Cerebellar nuclear complex (tissue), 1 donor: ENCODE results near the gene WIPI1.
"Not testable (repeated sequence)": the region's sequence is repeated elsewhere in the genome, so short reads cannot be mapped to it uniquely, and the experiment has no call there.

ENCODE experiments used
- DNase-seq, 2 experiments: peaks; one replicate each; lab custom pipeline; 2025; lab: John Stamatoyannopoulos, UW

The WIPI1 gene, protein sequence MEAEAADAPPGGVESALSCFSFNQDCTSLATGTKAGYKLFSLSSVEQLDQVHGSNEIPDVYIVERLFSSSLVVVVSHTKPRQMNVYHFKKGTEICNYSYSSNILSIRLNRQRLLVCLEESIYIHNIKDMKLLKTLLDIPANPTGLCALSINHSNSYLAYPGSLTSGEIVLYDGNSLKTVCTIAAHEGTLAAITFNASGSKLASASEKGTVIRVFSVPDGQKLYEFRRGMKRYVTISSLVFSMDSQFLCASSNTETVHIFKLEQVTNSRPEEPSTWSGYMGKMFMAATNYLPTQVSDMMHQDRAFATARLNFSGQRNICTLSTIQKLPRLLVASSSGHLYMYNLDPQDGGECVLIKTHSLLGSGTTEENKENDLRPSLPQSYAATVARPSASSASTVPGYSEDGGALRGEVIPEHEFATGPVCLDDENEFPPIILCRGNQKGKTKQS

DNA sequence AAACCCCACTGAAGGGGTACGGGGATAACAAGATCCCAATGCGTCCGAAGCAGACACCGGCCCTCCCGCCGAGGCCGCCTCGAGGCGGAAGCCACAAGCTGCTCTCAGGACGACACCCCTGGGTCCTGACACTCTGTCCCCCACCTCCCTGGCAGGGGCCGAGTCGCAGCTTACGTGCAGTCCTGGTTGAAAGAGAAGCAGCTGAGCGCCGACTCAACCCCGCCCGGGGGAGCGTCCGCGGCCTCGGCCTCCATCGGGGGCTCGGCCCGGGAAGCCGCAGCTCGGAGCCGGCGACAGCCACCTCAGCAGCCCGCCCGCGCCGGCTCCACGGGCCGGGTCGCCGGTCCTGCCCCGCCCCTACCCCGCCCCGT, at the start of gene WIPI1:
TSS of gene WIPI1 (minus strand) at position 329 of the 371 bp plus-strand sequence. CDS start at position 254, 75 bp downstream.
- no peak for DNase-seq

DNA sequence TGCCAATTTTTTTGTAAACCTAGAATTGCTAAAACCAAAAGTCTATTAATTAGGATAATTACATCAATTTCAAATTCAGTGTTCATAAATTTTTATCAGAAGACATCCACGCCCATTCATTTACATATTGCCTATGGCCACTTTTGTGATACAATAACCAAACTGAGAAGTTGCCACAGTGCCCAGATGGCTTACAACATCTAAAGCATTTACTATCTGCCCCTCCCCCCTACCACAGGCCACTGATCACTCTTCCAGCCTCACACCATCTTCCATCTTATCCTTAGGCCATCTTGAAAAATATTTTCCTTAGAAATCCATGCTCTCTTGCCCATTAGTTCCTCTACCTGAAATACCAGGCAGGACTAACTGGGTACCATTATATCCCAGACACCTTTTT, 48.7 kb upstream of the WIPI1 start:
- DNase-seq, result no peak

DNA sequence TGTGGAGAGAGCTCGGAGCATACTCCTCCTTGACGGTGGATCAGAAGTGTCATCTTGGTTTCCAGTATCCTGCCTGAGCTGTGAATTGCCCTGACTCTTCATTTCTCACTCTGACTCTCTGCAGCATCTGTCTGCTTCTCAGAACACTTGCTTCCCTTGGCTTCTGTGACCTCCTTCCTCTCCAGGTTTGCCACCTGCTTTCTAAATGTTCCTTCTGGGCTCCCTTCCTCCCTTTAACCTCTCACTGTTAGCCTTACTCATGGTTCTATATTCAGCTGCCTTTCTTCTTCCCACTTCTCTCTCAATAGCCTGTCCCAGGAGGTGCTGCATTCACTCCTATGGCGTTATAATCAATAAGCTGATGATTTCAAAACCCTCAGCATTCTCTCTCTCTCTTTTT, 43.8 kb upstream of the WIPI1 start:
- no peak for DNase-seq

DNA sequence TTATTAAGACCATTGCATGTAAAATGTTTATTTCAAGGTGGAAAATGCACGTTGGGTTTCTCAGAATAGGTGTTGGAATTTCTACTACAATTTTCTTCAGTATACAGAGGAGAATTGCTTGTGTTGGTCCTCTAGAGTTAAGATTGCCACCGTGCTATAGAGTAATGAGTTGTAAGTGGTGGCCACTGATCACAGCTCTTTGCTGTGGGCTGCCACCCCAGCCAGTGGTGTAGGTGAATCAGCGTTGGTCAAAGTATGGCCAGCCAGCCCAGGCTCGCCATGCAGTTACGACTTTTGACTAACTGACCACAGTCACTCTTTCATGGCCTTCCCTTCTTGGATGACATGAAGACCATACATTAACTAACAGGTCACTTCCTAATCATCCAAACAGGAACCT, 42.3 kb upstream of the WIPI1 start:
- DNase-seq, result no peak

DNA sequence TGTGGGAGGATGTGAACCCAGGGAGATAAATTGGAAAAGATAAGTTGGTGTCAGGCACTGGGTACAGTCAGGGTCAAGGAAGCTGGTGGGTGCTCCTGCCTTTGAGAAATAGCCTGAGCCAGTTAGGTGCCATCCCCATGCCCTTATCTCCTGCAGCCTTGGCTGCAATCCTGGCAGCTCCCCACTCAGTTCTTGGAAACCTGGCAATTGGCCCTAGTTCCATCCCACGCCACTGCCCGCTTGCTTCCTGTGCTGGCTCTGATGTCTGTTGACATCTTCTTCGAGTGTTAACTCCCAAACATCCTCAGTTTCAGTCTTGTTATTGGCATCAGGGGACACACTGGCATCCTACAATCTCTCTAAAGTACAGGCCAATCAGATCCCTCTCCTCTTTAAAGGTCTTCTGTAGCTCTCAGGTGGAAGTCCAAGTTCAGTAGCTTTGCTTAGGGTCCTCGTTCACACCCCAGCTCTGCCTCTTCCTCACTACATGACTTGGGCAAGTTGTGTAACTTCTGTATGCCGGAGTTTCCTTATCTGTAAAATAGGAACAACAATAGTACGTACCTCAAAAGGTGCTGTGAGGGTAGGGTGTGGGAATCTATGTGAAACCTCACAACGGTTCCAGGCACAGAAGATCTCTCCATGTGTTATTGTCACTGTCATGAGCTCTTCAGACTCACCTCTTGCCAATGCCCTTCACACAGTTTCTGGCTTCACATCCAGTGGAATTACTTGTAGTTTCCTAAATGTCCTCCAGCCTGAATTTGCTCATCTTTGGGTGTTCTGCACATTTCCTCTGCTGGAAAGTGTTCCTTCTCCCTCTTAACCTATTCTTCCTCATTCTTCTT, 41.4 kb upstream of the WIPI1 start:
- no peak for DNase-seq

DNA sequence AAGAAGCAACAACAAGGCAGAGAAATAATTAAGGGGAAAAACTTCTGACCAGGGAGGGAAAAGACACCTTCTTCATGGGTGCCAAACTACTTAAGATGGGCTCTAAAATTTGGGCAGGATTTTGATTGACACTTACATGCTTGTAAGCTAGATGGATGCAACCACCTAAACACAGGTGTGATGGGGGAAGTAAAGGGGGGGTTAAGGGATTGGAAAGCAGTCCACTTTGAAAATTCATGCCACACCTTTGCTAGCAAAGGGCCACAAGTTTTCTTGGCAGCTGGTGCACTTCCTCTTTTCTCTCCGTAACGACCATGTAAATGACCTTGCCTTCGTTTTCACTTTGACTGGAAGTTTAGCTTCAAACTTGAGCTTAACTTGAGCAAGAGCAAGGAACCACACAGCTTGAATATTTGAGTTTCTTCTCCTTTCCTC, 40.6 kb upstream of the WIPI1 start:
- no peak for DNase-seq

DNA sequence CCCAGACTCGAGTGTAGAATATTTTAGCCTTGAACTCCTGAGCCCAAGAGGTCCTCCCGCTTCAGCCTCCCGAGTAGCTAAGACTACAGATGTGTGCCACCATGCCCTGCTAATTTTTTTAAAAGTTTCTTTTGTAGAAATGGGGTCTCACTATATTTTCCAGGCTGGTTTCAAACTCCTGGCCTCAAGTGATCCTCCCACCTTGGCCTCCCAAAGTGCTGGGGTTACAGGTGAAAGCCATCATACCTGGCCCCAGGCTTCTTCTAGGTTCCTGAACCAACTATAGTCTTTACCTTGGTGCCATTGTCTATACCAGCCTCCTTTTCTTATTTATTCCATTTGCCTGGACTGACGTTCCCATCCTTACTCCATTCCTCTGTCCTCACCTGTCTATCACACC, 37.8 kb upstream of the WIPI1 start:
- DNase-seq, result no peak

DNA sequence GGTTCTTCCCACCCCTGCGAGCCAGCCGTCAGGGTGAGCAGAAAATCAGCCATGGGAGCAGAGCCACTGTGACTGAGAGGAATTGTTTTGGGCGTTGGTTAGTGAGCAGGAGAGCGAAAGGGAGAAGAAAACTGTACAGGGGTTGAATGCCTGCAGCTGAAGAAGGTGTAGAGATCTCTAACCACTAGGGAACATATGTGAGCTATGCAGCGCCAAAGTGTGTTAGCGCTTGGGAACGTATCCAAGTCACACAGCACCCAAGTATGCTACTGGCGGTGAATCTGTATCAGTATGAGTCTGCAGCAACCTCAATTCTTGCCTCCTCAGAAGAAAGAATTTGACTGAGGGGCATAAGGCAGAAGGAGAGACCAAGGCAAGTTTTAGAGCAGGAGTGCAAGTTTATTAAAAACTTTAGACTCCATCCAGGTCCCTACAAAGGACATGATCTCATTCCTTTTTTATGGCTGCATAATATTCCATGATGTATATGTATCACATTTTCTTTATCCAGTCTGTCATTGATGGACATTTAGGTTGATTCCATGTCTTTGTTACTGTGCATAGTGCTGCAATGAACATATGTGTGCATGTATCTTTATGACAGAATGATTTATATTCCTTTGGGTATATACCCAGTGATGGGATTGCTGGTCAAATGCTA, 35.2 kb upstream of the WIPI1 start:
- not testable (repeated sequence) for DNase-seq

DNA sequence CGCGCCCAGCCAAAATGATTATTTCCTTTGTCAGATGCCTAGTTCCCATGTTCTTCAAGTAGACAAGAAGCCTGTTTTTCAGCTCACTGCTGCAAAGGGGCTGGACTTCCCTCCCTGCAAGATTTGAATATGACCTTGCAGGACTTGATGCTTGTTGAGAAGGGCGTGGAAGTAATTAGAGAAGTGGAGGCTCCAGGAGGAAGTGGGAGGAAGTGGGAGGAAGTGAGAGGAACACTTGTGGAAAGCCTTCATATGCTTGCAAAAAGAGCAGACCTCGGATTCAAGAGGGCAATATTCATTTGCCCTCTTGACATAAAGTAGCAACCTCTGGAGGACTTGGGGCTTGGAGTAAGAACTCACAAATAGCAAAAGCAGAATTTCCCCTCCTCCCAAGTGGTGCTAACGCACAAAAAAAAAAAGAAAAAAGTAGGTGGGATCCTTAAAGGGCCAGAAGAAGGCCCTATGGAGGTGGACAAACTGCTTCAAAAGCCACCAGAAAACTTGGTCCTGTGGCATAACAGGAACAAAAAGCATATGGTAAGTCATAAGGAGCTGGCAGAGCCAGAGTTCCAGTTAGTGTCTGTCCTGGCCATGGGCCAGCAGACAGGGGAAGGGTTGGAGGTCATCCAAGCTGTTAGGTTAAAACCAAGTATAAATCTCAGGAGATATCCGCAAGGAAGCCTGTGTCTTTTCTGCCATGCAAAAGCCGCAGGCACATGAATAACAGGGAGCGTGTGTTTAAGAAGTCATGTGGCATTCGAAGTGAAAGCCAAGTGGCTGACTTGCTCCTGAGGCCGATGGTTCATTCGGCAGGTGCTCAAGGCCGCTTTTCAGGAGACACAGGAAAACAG, 34.3 kb upstream of the WIPI1 start:
- no peak for DNase-seq

DNA sequence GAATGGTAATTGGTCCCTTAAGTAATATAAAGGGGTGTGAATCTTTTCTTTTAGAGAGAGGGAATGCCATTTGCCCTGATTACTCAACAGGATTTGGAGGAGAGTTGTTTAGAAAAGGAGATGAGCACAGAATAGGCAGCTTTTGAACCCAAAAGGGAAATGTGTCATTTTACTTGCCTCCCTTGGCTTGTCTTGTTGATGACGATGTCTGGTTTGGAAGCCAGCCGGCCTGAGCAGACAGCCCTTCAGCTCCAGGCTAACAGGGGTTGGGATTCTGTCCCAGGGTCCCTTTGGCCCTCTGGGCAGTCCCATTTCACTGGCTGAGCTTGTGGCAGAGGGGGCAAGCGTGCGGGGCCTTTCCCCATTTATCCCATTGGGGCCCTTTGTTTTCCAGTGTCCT, 32.6 kb upstream of the WIPI1 start:
- no peak for DNase-seq

DNA sequence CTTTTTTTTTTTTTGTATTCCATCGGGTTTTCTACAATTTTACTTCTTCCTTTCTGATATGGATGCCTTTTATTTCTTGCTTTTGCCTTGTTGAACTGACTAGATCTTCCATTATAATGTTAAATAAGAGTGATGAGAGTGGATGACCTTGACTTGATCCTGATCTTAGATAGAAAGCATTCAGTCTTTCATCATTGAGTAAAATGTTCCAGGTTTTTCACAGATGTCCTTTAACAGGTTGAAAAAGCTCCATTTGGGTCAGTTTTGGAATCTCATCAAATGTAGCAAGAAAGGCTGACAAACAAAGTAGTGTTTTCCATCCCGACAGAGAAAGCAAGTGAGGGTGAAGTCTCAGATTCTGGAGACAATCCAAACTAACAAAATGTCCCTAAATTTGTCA, 27.2 kb upstream of the WIPI1 start:
- no peak for DNase-seq

DNA sequence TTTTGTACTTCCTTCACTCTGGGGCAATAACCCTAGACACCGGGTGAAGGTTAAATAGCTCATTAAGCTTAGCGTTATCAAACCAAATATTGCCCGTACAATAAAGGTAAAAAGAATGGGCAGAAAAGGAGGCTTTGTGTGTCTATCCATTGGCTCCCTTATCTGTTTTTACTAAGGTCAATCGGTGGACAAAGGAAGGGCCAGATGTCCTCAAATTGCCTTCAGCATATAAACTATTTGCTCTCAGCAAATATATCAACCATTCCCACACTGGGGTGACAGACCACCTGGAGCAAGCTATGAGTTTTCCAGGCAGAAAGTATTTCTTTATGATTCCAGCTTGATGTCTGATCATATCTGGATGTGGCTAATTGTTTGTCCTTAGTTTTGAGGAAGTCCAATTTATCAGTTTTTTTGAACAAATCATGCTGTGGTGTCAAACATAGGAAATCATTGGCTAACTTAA, 25.3 kb upstream of the WIPI1 start:
- no peak for DNase-seq

DNA sequence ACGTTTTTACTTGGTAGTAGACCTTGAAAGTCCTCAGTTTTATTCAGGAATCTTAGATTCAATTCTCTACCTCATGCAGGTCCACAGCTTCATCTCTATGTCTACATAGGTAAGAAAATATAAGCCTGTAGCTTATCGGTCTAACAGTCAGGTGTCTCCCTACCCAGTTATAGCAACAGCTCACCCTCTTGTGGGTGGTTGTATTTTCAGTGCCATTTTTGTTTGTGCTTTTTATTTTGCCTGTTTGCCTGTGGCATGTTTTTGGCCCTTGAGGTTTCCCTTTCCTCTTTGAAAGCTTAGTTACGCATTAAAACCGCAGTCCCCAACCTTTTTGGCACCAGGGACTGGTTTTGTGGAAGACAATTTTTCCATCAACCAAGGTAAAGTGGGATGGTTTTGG, 23.6 kb upstream of the WIPI1 start:
- no peak for DNase-seq

DNA sequence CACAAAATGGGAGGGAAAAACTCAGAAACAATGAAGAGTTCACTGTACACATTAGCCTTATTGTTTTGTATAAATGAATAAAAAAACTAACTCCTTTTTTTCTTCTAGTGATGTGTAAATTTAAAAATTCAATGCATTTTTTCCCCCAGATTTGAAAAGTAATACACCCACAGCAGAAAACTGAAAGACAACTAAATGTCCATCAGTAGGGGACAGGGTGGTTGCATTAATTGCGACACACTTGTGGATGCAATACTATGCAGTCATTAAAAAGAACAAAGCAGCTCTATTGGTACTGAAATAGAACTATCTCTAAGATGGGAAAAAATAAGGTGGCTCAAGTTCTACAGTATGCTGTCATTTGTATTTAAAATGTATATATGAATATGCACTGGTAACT, 13.7 kb upstream of the WIPI1 start:
- no peak for DNase-seq

DNA sequence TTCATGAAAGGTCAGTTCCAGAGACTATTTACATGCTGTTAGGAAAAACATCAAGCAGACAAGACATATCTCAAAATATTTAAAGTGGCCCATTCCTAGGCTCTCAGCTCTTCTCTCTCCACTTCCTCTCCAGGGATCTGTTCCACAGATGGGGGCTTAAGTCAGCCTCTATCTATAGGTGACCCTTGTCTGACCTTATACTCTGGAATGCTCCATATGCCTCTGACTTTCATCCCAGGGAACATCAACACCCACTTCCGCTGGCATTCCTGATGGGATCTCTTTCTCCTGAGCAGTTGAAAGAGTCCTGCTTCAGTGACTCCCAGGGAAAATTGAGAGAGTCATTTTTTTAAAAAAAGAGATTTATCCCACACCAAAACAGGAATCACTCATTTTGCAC, 11.5 kb upstream of the WIPI1 start:
- no peak for DNase-seq

DNA sequence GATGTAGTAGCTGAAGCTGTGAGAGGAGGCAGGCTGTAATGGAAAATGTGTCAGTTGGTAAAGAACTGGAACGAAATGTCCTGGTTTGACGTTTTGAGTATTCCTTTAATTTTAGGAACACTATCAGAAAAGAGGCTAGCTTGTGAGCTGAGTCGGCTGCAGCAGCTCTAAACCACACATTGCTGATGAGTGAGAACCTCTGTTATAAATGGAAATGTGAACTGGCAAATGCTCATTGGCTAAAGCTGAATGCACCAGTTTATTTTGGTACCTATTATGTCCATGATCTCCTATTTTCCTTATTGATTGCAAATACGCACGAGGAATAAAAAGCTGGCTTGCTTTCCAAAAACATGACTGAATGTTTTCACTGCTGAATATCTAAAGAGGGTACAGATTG, 11.0 kb upstream of the WIPI1 start:
- no peak for DNase-seq

DNA sequence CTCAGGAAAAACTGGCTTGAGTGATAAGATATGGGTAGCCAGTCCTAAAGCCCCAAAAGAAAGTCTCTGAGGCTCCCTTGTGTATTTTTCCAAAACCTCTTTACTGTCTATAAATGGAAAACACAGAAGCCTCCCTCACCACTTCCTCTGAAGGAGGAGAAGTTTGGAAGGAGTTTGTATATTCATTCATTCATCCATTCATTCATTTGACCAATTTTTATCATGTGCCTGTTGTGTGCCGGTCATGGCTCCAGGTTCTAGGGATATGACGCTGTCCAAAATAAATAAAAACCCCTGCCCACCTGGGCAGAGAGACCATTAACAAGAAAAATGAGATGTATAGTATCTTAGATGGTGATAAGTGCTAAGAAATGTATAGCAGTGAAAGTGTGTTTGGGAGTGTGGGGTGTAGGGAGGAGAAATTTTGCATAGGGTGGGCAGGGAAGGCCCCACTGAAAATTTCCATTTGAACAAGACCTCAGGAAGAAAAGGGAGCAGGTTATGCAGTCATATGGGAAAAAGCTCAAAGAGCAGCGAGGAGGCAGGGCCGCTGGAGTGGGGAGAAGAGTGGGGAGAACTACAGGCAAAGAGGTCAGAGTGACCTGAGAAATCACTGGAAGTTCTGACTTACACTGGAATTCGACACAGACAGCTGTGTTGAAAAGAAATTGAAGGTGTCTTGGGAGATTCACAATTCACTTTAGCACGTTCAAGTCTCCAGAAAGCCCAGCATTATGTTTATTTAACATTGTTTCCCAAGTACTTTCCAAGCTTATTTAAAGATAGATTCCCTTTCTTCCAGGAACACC, 6.1 kb upstream of the WIPI1 start:
- DNase-seq, result no peak

DNA sequence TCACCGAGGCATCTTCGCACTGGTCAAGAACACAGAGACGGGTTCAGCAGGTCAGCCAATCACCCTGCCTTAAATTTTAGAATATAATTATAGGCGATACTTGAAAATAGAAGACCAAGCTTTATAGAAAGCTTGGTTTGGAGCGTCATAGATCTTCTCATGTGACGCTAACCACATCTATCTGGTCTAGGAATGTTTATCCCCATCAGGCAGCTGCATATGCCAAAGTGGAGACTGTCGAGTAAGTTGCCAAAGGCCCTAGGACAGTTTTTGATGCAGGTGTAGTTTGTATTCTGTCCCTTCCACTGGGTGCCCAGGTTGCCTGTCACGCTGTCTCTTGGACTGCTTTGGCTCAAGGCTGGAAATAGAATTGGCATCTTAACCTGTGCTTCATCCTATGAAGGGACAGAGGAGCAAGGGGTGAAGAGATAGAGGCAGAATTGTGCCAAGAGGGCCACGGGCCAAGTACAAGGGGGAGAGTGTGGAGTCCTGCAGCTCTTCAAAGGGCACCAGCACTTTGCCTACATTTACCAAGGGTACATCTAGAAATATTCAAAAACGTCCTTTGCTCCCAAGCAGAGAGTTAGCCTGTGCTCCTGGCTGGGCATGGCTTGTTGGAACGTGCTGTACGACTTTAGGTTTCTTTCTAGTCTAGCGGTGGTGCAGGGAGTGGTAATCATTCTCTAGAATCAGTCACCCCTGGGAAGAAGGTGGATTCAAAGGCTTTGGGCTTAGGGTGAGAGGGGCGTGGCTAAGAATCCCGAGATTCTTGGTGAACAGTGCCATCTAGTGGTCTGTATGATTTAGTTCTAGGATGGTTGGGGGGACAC, 5.3 kb upstream of the WIPI1 start:
- DNase-seq, result peak; percentile 25 to 51

DNA sequence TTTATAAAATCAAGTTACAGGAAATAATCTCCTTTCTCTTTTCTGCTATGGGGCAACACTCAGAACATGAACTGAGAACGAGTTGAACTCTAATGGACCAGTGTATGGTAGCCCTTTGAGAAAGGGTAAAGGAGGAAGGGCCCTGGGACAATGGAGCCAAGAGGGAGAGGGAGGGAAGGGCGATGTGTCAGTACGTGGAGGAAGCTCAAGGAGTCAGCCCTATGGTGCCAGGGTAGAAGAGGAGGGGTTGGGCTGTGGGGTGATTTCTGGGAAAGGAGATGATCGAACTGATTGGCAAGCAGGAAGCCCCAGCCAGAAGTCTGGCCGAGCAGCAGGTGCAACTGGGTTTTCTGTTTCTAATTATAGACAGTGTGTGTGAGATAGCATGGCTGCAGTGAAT, 4.3 kb upstream of the WIPI1 start:
- DNase-seq, result no peak

DNA sequence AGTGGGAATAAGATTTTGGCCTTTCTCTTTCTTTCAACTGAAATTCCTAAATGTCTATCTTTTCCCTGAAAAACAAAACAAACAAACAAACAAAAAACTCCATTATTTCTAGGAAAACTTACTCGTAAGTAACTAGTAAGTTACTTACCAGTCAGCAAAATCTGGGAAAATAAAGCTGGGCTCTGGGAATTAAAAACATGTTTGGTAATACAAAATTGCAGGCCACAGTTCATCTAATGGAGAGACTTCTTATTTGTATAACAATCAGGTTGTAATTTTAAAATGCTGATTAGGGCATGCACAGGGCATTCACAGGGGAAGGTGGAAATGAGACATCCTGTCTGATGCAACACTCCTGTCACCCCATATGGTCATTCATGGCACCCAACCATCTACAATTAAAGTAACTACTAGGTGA, 3.8 kb upstream of the WIPI1 start:
- no peak for DNase-seq
